MM.1S (cell line): ENCODE measurements around the gene MYCT1.

Experiments
- DNase-seq: peaks from one replicate; pipeline ENCODE4 v3.0.0-alpha.2; 2015
- H2AFZ ChIP-seq: fragments of 300-600 bp; sonication (generic); 2 replicates; pipeline ENCODE4 v1.6.0; 2016; ENCODE audit warnings: antibody characterized with exemption, low read length
- H3F3A ChIP-seq: fragments of 300-600 bp; sonication (generic); 2 replicates; pipeline ENCODE4 v1.6.1; 2016; ENCODE audit warnings: mild to moderate bottlenecking, antibody characterized with exemption, low read length, moderate library complexity, mixed read lengths; ENCODE audit not compliant: insufficient read depth
- H3K27ac ChIP-seq: fragments of 300-600 bp; sonication (generic); 2 replicates; pipeline ENCODE4 v1.5.1; 2016; ENCODE audit warnings: mild to moderate bottlenecking, low read length
- H3K27me3 ChIP-seq: fragments of 300-600 bp; sonication (generic); replicated peaks from 2 replicates; pipeline ENCODE4 v1.6.0; 2016; ENCODE audit warnings: low read length; ENCODE audit not compliant: insufficient read depth
- H3K36me3 ChIP-seq: fragments of 300-600 bp; sonication (generic); replicated peaks from 2 replicates; pipeline ENCODE4 v1.6.1; 2016; ENCODE audit warnings: mild to moderate bottlenecking, low read length, mixed read lengths; ENCODE audit not compliant: insufficient read depth
- H3K4me1 ChIP-seq: fragments of 300-600 bp; sonication (generic); 2 replicates; pipeline ENCODE4 v1.6.1; 2016; ENCODE audit warnings: low read length, mixed read lengths
- H3K4me2 ChIP-seq: fragments of 300-600 bp; sonication (generic); 2 replicates; pipeline ENCODE4 v1.6.0; 2016; ENCODE audit warnings: low read depth, low read length
- H3K4me3 ChIP-seq: fragments of 300-600 bp; sonication (generic); 2 replicates; pipeline ENCODE4 v1.5.1; 2016; ENCODE audit warnings: low read length, mixed read lengths
- H3K79me2 ChIP-seq: fragments of 300-600 bp; sonication (generic); 2 replicates; pipeline ENCODE4 v1.6.1; 2016; ENCODE audit warnings: mixed run types, low read length, mixed read lengths
- H3K9ac ChIP-seq: fragments of 300-600 bp; sonication (generic); 2 replicates; pipeline ENCODE4 v1.6.1; 2016; ENCODE audit warnings: low read length, mixed read lengths
- H3K9me2 ChIP-seq: fragments of 300-600 bp; sonication (generic); replicated peaks from 2 replicates; pipeline ENCODE4 v1.6.1; 2016; ENCODE audit warnings: mild to moderate bottlenecking, low read length, mixed read lengths; ENCODE audit not compliant: insufficient read depth
- H3K9me3 ChIP-seq: fragments of 300-600 bp; sonication (generic); replicated peaks from 2 replicates; pipeline ENCODE4 v1.6.1; 2016; ENCODE audit warnings: mild to moderate bottlenecking, low read length, mixed read lengths; ENCODE audit not compliant: insufficient read depth
- H4K20me1 ChIP-seq: fragments of 300-600 bp; sonication (generic); 2 replicates; pipeline ENCODE4 v1.6.1; 2016; ENCODE audit warnings: mild to moderate bottlenecking, low read length, moderate library complexity, mixed read lengths; ENCODE audit not compliant: insufficient read depth
- EZH2 ChIP-seq: fragments of 300-600 bp; sonication (generic); optimal IDR thresholded peaks from 2 replicates; pipeline ENCODE3; 2017; ENCODE audit warnings: low read depth, mild to moderate bottlenecking, antibody characterized with exemption, low read length, mixed read lengths
- EZH2phosphoT487 ChIP-seq: fragments of 300-600 bp; sonication (generic); IDR thresholded peaks from 2 replicates; pipeline ENCODE4 v1.6.1; 2018; ENCODE audit warnings: antibody characterized with exemption, low read length
- TF ChIP-seq, protein P1 (sequence below): fragments of 300-600 bp; sonication (generic); IDR thresholded peaks from 2 replicates; pipeline ENCODE4 v1.5.1; 2016; ENCODE audit warnings: antibody characterized with exemption, low read length, mixed read lengths

The MYCT1 gene

DNA sequence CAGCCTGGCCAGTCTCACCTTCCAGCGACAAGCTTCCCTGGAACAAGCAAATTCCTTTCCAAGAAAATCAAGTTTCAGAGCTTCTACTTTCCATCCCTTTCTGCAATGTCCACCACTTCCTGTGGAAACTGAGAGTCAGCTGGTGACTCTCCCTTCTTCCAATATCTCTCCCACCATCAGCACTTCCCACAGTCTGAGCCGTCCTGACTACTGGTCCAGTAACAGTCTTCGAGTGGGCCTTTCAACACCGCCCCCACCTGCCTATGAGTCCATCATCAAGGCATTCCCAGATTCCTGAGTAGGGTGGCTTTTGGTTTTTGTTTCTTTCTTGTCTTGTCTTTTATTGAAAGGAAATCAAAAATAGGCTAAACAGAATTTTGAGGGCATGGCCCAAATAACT, 24.3 kb downstream of the MYCT1 start:
- no peaks in the 10 kb centered on the region for H3K36me3 ChIP-seq
- no peaks in the 10 kb centered on the region for H4K20me1 ChIP-seq
- no peak overlapping the region for H3K4me3 ChIP-seq
- no peaks in the 10 kb centered on the region for H3K4me1 ChIP-seq
- no peak overlapping the region for H3K9ac ChIP-seq
- no peaks in the 10 kb centered on the region for H3K9me3 ChIP-seq
- H3F3A ChIP-seq: no peaks in the 10 kb centered on the region
- DNase-seq: no peak
- no peak for TF ChIP-seq EZH2
- TF ChIP-seq, protein P1, sequence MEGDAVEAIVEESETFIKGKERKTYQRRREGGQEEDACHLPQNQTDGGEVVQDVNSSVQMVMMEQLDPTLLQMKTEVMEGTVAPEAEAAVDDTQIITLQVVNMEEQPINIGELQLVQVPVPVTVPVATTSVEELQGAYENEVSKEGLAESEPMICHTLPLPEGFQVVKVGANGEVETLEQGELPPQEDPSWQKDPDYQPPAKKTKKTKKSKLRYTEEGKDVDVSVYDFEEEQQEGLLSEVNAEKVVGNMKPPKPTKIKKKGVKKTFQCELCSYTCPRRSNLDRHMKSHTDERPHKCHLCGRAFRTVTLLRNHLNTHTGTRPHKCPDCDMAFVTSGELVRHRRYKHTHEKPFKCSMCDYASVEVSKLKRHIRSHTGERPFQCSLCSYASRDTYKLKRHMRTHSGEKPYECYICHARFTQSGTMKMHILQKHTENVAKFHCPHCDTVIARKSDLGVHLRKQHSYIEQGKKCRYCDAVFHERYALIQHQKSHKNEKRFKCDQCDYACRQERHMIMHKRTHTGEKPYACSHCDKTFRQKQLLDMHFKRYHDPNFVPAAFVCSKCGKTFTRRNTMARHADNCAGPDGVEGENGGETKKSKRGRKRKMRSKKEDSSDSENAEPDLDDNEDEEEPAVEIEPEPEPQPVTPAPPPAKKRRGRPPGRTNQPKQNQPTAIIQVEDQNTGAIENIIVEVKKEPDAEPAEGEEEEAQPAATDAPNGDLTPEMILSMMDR: no peak
- TF ChIP-seq EZH2phosphoT487: no peak
- no peak overlapping the region for H2AFZ ChIP-seq
- H3K27me3 ChIP-seq: no peaks in the 10 kb centered on the region
- H3K79me2 ChIP-seq: no peaks in the 10 kb centered on the region
- H3K9me2 ChIP-seq: no peaks in the 10 kb centered on the region
- no peak overlapping the region for H3K27ac ChIP-seq
- H3K4me2 ChIP-seq: no peak overlapping the region

DNA sequence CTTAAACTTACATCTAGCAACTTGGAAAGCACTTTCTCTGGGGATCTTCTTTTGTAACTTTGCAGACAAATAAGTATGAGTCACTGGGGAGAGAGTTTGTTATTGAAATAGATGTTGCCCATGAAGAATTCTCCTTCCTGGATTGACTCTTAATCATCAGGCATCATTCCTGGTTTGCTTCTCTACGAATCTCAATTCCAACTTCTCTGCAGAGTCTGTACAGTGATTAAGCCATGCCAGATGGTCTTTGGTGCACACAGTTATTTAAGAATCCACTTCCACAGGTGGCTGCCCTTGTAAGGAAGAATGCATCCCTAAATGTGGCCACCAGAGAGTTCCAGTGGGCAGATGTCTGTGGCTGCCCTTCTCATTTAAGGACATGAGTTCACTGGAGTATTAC, 25.7 kb downstream of the MYCT1 start:
- Histone ChIP-seq H3K36me3 (no peaks in the 10 kb centered on the region), H3K9ac (no peak overlapping the region), H3K4me1 (no peaks in the 10 kb centered on the region), H3K79me2 (no peaks in the 10 kb centered on the region), H3K9me3 (no peaks in the 10 kb centered on the region), H2AFZ (no peak overlapping the region), H3K4me3 (no peak overlapping the region), H3K4me2 (no peak overlapping the region), H3K9me2 (no peaks in the 10 kb centered on the region), H3F3A (no peaks in the 10 kb centered on the region), H4K20me1 (no peaks in the 10 kb centered on the region), H3K27ac (no peak overlapping the region), H3K27me3 (no peaks in the 10 kb centered on the region)
- no peak for DNase-seq
- no peak for TF ChIP-seq EZH2
- TF ChIP-seq, protein P1: no peak
- TF ChIP-seq EZH2phosphoT487: no peak

DNA sequence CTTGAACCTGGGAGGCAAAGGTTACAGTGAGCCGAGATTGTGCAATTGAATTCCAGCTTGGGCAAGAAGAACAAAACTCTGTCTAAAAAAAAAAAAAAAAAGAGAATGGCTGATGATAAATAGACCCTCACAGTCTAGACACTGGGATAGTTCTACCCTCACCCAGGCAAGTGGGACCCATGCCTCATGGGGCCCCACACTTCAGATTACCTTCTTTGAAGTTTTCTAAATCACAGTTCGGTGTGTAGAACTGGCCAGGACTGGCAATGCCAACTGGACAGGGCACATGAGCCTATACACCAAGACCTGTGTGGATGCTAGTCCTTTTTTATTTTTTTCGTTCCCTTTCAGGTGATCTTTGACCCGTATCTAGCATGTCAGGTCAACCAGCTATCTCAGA, 28.6 kb downstream of the MYCT1 start:
- H3K27me3 ChIP-seq: no peaks in the 10 kb centered on the region
- no peaks in the 10 kb centered on the region for H3K9me2 ChIP-seq
- H2AFZ ChIP-seq: no peak overlapping the region
- H3K4me3 ChIP-seq: no peak overlapping the region
- H3K4me2 ChIP-seq: no peak overlapping the region
- no peaks in the 10 kb centered on the region for H4K20me1 ChIP-seq
- H3K9ac ChIP-seq: no peak overlapping the region
- DNase-seq: no peak
- no peaks in the 10 kb centered on the region for H3K79me2 ChIP-seq
- no peaks in the 10 kb centered on the region for H3K36me3 ChIP-seq
- H3K9me3 ChIP-seq: no peaks in the 10 kb centered on the region
- H3K27ac ChIP-seq: no peak overlapping the region
- H3F3A ChIP-seq: no peaks in the 10 kb centered on the region
- TF ChIP-seq, protein P1: no peak
- TF ChIP-seq EZH2phosphoT487 (no peak), EZH2 (no peak)
- no peaks in the 10 kb centered on the region for H3K4me1 ChIP-seq
